COLO668 (cell line): ENCODE measurements around the gene MAN1B1.
A peak's percentile ranks its signal among the peaks of the same experiment; 100 is the strongest.
"Not testable (repeated sequence)": the region's sequence is repeated elsewhere in the genome, so short reads cannot be mapped to it uniquely, and the experiment has no call there.

Experiments
- DNase-seq: peaks from one replicate; lab custom pipeline; 2025; ENCODE audit not compliant: unreplicated experiment; lab: John Stamatoyannopoulos, UW

Gene MAN1B1

GRCh38 chr9:137110147-137110910 is 23.5 kb downstream of the MAN1B1 start:
- DNase-seq: no peak

- no peak for DNase-seq
These were observed 24.4 kb downstream of the MAN1B1 start for GRCh38 chr9:137110911-137111787.

GRCh38 chr9:137111788-137112563 is 25.2 kb downstream of the MAN1B1 start:
- no peak for DNase-seq

GRCh38 chr9:137112564-137113384 is 26.0 kb downstream of the MAN1B1 start:
- DNase-seq: peak; percentile 10

- DNase-seq: peak; percentile 10
These were observed 26.8 kb downstream of the MAN1B1 start for GRCh38 chr9:137113385-137114159.

- DNase-seq: no peak
These were observed 27.4 kb downstream of the MAN1B1 start for GRCh38 chr9:137114220-137114612.

GRCh38 chr9:137114613-137115393 is 28.0 kb downstream of the MAN1B1 start, which contains the start of gene DPP7:
DPP7 (minus strand) TSS chr9:137114733; CDS start chr9:137114713, 20 bp downstream.
- DNase-seq: peak; percentile 82

- no peak for DNase-seq
These were observed 28.7 kb downstream of the MAN1B1 start for GRCh38 chr9:137115394-137116026.

- DNase-seq: no peak
These were observed 29.3 kb downstream of the MAN1B1 start for GRCh38 chr9:137116027-137116507.

- no peak for DNase-seq
These were observed 29.9 kb downstream of the MAN1B1 start for GRCh38 chr9:137116728-137117127.

- no peak for DNase-seq
These were observed 30.5 kb downstream of the MAN1B1 start for GRCh38 chr9:137117269-137117731.

- DNase-seq: not testable (repeated sequence)
These were observed 31.4 kb downstream of the MAN1B1 start for GRCh38 chr9:137118092-137118603.

GRCh38 chr9:137121927-137122795 is 35.4 kb downstream of the MAN1B1 start:
- not testable (repeated sequence) for DNase-seq

GRCh38 chr9:137122796-137123467 is 36.1 kb downstream of the MAN1B1 start:
- DNase-seq: not testable (repeated sequence)

- no peak for DNase-seq
These were observed 36.7 kb downstream of the MAN1B1 start for GRCh38 chr9:137123468-137123837.

- not testable (repeated sequence) for DNase-seq
These were observed 37.2 kb downstream of the MAN1B1 start for GRCh38 chr9:137123952-137124462.
